ENCODE measurements around the gene ZNF536. TPM values are rescaled to one million over a fixed set of nuclear protein-coding genes. Genes with fewer than 3 reads are reported as not detected.

ZNF536 gene
- total and polyA plus RNA-seq, 9 of the 15 experiments (the other 6 are each of a cell fraction or from before 2014, with no cell fraction given): not detected

GRCh38 chr19:30350692-30351663 is 21.2 kb upstream of the ZNF536 start:
- in situ Hi-C loops (cut with MboI): no loop called here
- Histone ChIP-seq H3K4me1 (replicated peaks in 1 of 2; ENCODE audit: control insufficient read depth in 2 of 2, insufficient read depth in 2 of 2, low read length in 2 of 2) (no peaks in the 10 kb centered on the region), H3K9me1 (ENCODE audit: control insufficient read depth, insufficient read depth, low read length) (no peaks in the 10 kb centered on the region), H3K4me3 (no peak overlapping the region), H3K4me2 (ENCODE audit: insufficient read depth, low read length) (no peak overlapping the region), H2AFZ (ENCODE audit: low read depth, low read length) (no peak overlapping the region), H3K79me2 (ENCODE audit: control insufficient read depth, insufficient read depth, low read length) (no peaks in the 10 kb centered on the region), H4K20me1 (replicated peaks; ENCODE audit: control insufficient read depth, insufficient read depth, low read length) (no peaks in the 10 kb centered on the region), H3K9ac (ENCODE audit: insufficient read depth in 1 of 2, low read depth in 2 of 2, low read length in 2 of 2) (no peak overlapping the region), H3K9me3 (replicated peaks; ENCODE audit: control insufficient read depth, insufficient read depth, low read depth, low read length) (no peaks in the 10 kb centered on the region), H3K36me3 (ENCODE audit: control insufficient read depth, insufficient read depth, low read length) (no peaks in the 10 kb centered on the region), H3K27me3 (ENCODE audit: control insufficient read depth in 2 of 2, insufficient read depth in 2 of 2, low read length in 2 of 2) (peaks cover 0 to 3% of the 10 kb centered on the region in 2 experiments; a peak in 2 of 5 replicates), H3K27ac (ENCODE audit: extremely low read depth, low read depth, low read length) (no peak overlapping the region)
- WGBS (ENCODE audit: insufficient coverage, low coverage, missing lambda C conversion rate): 0% methylated on average over 7 of the region's 7 CpGs
- BruUV-seq (replicated peaks): no TSS peak
- ChIA-PET POLR2A (interaction anchor here (1.1 kb wide), 1 partner anchor 16 kb away, joined by 5 read pairs; no protein-coding TSS in a partner anchor), CTCF (ENCODE audit: low intra/inter-chr PET ratio) (no interaction called here)
- DNase-seq (ENCODE audit: extremely low read depth in 1 of 4, low spot score in 3 of 4) (no peak), FAIRE-seq (no peak), ATAC-seq (no peak)
- intact Hi-C loops (cut with micrococcal nuclease): no loop called here
- no peak for TF ChIP-seq PATZ1 (CRISPR knock-in tag; IDR thresholded peaks at IDR 0.05; ENCODE audit: borderline replicate concordance)
- TF ChIP-seq SREBF1 (IDR thresholded peaks at IDR 0.05; ENCODE audit: borderline replicate concordance, low read depth, low read length): no peak
- no peak for TF ChIP-seq BRF1 (IDR thresholded peaks at IDR 0.05; ENCODE audit: borderline replicate concordance, extremely low read depth, insufficient read length)
- TF ChIP-seq HOMEZ (CRISPR knock-in tag; IDR thresholded peaks at IDR 0.05): no peak
- TF ChIP-seq BHLHE40 (IDR thresholded peaks at IDR 0.05; ENCODE audit: low read length): no peak
- TF ChIP-seq ZBTB26 (CRISPR knock-in tag; IDR thresholded peaks at IDR 0.05): no peak
- no peak for TF ChIP-seq ZNF175 (CRISPR knock-in tag; IDR thresholded peaks at IDR 0.05; ENCODE audit: low read depth)
- no peak for TF ChIP-seq FOXA3 (CRISPR knock-in tag; conservative IDR thresholded peaks at IDR 0.05 in 1 of 2, IDR thresholded peaks at IDR 0.05 in 1 of 2)
- TF ChIP-seq CHCHD3 (CRISPR knock-in tag; IDR thresholded peaks at IDR 0.05): no peak
- no peak for TF ChIP-seq POLR2H (tag; IDR thresholded peaks at IDR 0.05; ENCODE audit: low read depth)
- TF ChIP-seq DACH1 (IDR thresholded peaks at IDR 0.05; ENCODE audit: partially characterized antibody): no peak
- TF ChIP-seq FOXO4 (CRISPR knock-in tag; IDR thresholded peaks at IDR 0.05): no peak
